ENCODE results near the gene SLC22A3.

Gene SLC22A3

GRCh38 chr6:160408528-160408927, 60.4 kb downstream of the SLC22A3 start:
- no peak for DNase-seq
- 89% methylated on average over 2 of the region's 5 CpGs for WGBS
- H2BK120ac ChIP-seq (ENCODE audit: low read depth, low read length), result no peak overlapping the region
- no peak overlapping the region for H4K8ac ChIP-seq (ENCODE audit: low read length)
- H2BK5ac ChIP-seq (ENCODE audit: low read depth, low read length, poor library complexity, severe bottlenecking), result no peak overlapping the region
- H3K4me3 ChIP-seq (ENCODE audit: insufficient read depth in 1 of 2, low read depth in 1 of 2, low read length in 2 of 2), result no peak overlapping the region
- H3K4me1 ChIP-seq (ENCODE audit: control insufficient read depth, insufficient read depth, low read depth, low read length), result no peaks in the 10 kb centered on the region
- H3K36me3 ChIP-seq (ENCODE audit: control insufficient read depth in 1 of 2, insufficient read depth in 2 of 2, low read depth in 1 of 2, low read length in 2 of 2), result no peaks in the 10 kb centered on the region
- H3K27ac ChIP-seq (ENCODE audit: low read length, poor library complexity, severe bottlenecking), result no peak overlapping the region
- no peaks in the 10 kb centered on the region for H3K27me3 ChIP-seq (ENCODE audit: control insufficient read depth in 1 of 2, insufficient read depth in 1 of 2, low read length in 2 of 2)
- no peaks in the 10 kb centered on the region for H3K79me1 ChIP-seq (replicated peaks; ENCODE audit: low read length, poor library complexity, severe bottlenecking)
- H3K4me2 ChIP-seq (ENCODE audit: low read length, poor library complexity, severe bottlenecking), result no peak overlapping the region
- no peak overlapping the region for H3K18ac ChIP-seq (ENCODE audit: low read depth in 1 of 2, low read length in 2 of 2)
- no peak overlapping the region for H2BK15ac ChIP-seq (ENCODE audit: low read depth, poor library complexity, severe bottlenecking)
- no peak overlapping the region for H3K4ac ChIP-seq (ENCODE audit: low read depth in 1 of 2, low read length in 2 of 2)
- H3K9ac ChIP-seq (ENCODE audit: low read length), result no peak overlapping the region
- H2AFZ ChIP-seq (ENCODE audit: low read depth, low read length), result no peak overlapping the region
- no peaks in the 10 kb centered on the region for H3K9me3 ChIP-seq (ENCODE audit: control insufficient read depth, low read length)
- H2BK12ac ChIP-seq (ENCODE audit: low read length in 2 of 2), result no peak overlapping the region
- no peak overlapping the region for H2AK5ac ChIP-seq (ENCODE audit: low read length, severe bottlenecking)
- no peak overlapping the region for H4K91ac ChIP-seq (ENCODE audit: low read length)
- no peak overlapping the region for H3K23ac ChIP-seq (ENCODE audit: low read length in 2 of 2)
- no peak overlapping the region for H3K14ac ChIP-seq (ENCODE audit: low read length in 2 of 2)

GRCh38 chr6:160412993-160413392, 64.8 kb downstream of the SLC22A3 start:
- H2BK120ac ChIP-seq (ENCODE audit: low read depth, low read length), result no peak overlapping the region
- H3K18ac ChIP-seq (ENCODE audit: low read depth in 1 of 2, low read length in 2 of 2), result no peak overlapping the region
- no peak overlapping the region for H3K23ac ChIP-seq (ENCODE audit: low read length in 2 of 2)
- H3K27ac ChIP-seq (ENCODE audit: low read length, poor library complexity, severe bottlenecking), result no peak overlapping the region
- no peaks in the 10 kb centered on the region for H3K36me3 ChIP-seq (ENCODE audit: control insufficient read depth in 1 of 2, insufficient read depth in 2 of 2, low read depth in 1 of 2, low read length in 2 of 2)
- no peak overlapping the region for H3K4me2 ChIP-seq (ENCODE audit: low read length, poor library complexity, severe bottlenecking)
- no peak overlapping the region for H2BK15ac ChIP-seq (ENCODE audit: low read depth, poor library complexity, severe bottlenecking)
- WGBS, result 100% methylated on average over 1 of the region's 2 CpGs
- H3K79me1 ChIP-seq (replicated peaks; ENCODE audit: low read length, poor library complexity, severe bottlenecking), result no peaks in the 10 kb centered on the region
- no peak overlapping the region for H2BK12ac ChIP-seq (ENCODE audit: low read length in 2 of 2)
- H2BK5ac ChIP-seq (ENCODE audit: low read depth, low read length, poor library complexity, severe bottlenecking), result no peak overlapping the region
- no peak overlapping the region for H3K9ac ChIP-seq (ENCODE audit: low read length)
- H3K14ac ChIP-seq (ENCODE audit: low read length in 2 of 2), result no peak overlapping the region
- H2AFZ ChIP-seq (ENCODE audit: low read depth, low read length), result no peak overlapping the region
- no peak overlapping the region for H3K4ac ChIP-seq (ENCODE audit: low read depth in 1 of 2, low read length in 2 of 2)
- no peak overlapping the region for H2AK5ac ChIP-seq (ENCODE audit: low read length, severe bottlenecking)
- no peak for DNase-seq
- H3K4me3 ChIP-seq (ENCODE audit: insufficient read depth in 1 of 2, low read depth in 1 of 2, low read length in 2 of 2), result no peak overlapping the region
- no peaks in the 10 kb centered on the region for H3K27me3 ChIP-seq (ENCODE audit: control insufficient read depth in 1 of 2, insufficient read depth in 1 of 2, low read length in 2 of 2)
- no peak overlapping the region for H4K8ac ChIP-seq (ENCODE audit: low read length)
- H3K9me3 ChIP-seq (ENCODE audit: control insufficient read depth, low read length), result no peaks in the 10 kb centered on the region
- no peak overlapping the region for H4K91ac ChIP-seq (ENCODE audit: low read length)
- H3K4me1 ChIP-seq (ENCODE audit: control insufficient read depth, insufficient read depth, low read depth, low read length), result no peaks in the 10 kb centered on the region

GRCh38 chr6:160417146-160417545, 69.0 kb downstream of the SLC22A3 start:
- Histone ChIP-seq H2BK5ac (ENCODE audit: low read depth, low read length, poor library complexity, severe bottlenecking) (no peak overlapping the region), H4K8ac (ENCODE audit: low read length) (no peak overlapping the region), H3K4me1 (ENCODE audit: control insufficient read depth, insufficient read depth, low read depth, low read length) (no peaks in the 10 kb centered on the region), H3K23ac (ENCODE audit: low read length in 2 of 2) (no peak overlapping the region), H3K27me3 (ENCODE audit: control insufficient read depth in 1 of 2, insufficient read depth in 1 of 2, low read length in 2 of 2) (no peaks in the 10 kb centered on the region), H4K91ac (ENCODE audit: low read length) (no peak overlapping the region), H2AK5ac (ENCODE audit: low read length, severe bottlenecking) (no peak overlapping the region), H3K18ac (ENCODE audit: low read depth in 1 of 2, low read length in 2 of 2) (no peak overlapping the region), H2BK120ac (ENCODE audit: low read depth, low read length) (no peak overlapping the region), H3K36me3 (ENCODE audit: control insufficient read depth in 1 of 2, insufficient read depth in 2 of 2, low read depth in 1 of 2, low read length in 2 of 2) (no peaks in the 10 kb centered on the region), H2BK15ac (ENCODE audit: low read depth, poor library complexity, severe bottlenecking) (no peak overlapping the region), H3K9ac (ENCODE audit: low read length) (no peak overlapping the region), H2AFZ (ENCODE audit: low read depth, low read length) (no peak overlapping the region), H3K79me1 (replicated peaks; ENCODE audit: low read length, poor library complexity, severe bottlenecking) (no peaks in the 10 kb centered on the region), H3K4me2 (ENCODE audit: low read length, poor library complexity, severe bottlenecking) (no peak overlapping the region), H3K14ac (ENCODE audit: low read length in 2 of 2) (no peak overlapping the region), H3K27ac (ENCODE audit: low read length, poor library complexity, severe bottlenecking) (no peak overlapping the region), H3K4me3 (ENCODE audit: insufficient read depth in 1 of 2, low read depth in 1 of 2, low read length in 2 of 2) (no peak overlapping the region), H3K9me3 (ENCODE audit: control insufficient read depth, low read length) (no peaks in the 10 kb centered on the region), H3K4ac (ENCODE audit: low read depth in 1 of 2, low read length in 2 of 2) (no peak overlapping the region), H2BK12ac (ENCODE audit: low read length in 2 of 2) (no peak overlapping the region)
- no peak for DNase-seq
- whole genome bisulfite sequencing, result 91% methylated on average over 1 of the region's 1 CpG

- H3K14ac ChIP-seq (ENCODE audit: low read length in 2 of 2), result no peak overlapping the region
- no peak overlapping the region for H3K18ac ChIP-seq (ENCODE audit: low read depth in 1 of 2, low read length in 2 of 2)
- H3K27me3 ChIP-seq (ENCODE audit: control insufficient read depth in 1 of 2, insufficient read depth in 1 of 2, low read length in 2 of 2), result no peaks in the 10 kb centered on the region
- no peaks in the 10 kb centered on the region for H3K4me1 ChIP-seq (ENCODE audit: control insufficient read depth, insufficient read depth, low read depth, low read length)
- no peak overlapping the region for H3K4ac ChIP-seq (ENCODE audit: low read depth in 1 of 2, low read length in 2 of 2)
- H3K79me1 ChIP-seq (replicated peaks; ENCODE audit: low read length, poor library complexity, severe bottlenecking), result no peaks in the 10 kb centered on the region
- H3K9me3 ChIP-seq (ENCODE audit: control insufficient read depth, low read length), result no peaks in the 10 kb centered on the region
- no peak overlapping the region for H3K9ac ChIP-seq (ENCODE audit: low read length)
- no peak overlapping the region for H3K23ac ChIP-seq (ENCODE audit: low read length in 2 of 2)
- H4K91ac ChIP-seq (ENCODE audit: low read length), result no peak overlapping the region
- no peak overlapping the region for H3K4me2 ChIP-seq (ENCODE audit: low read length, poor library complexity, severe bottlenecking)
- H3K27ac ChIP-seq (ENCODE audit: low read length, poor library complexity, severe bottlenecking), result no peak overlapping the region
- no peak overlapping the region for H2BK120ac ChIP-seq (ENCODE audit: low read depth, low read length)
- DNase-seq, result no peak
- H4K8ac ChIP-seq (ENCODE audit: low read length), result no peak overlapping the region
- H2BK5ac ChIP-seq (ENCODE audit: low read depth, low read length, poor library complexity, severe bottlenecking), result no peak overlapping the region
- H3K36me3 ChIP-seq (ENCODE audit: control insufficient read depth in 1 of 2, insufficient read depth in 2 of 2, low read depth in 1 of 2, low read length in 2 of 2), result no peaks in the 10 kb centered on the region
- no peak overlapping the region for H2BK12ac ChIP-seq (ENCODE audit: low read length in 2 of 2)
- no peak overlapping the region for H2AK5ac ChIP-seq (ENCODE audit: low read length, severe bottlenecking)
- no peak overlapping the region for H2BK15ac ChIP-seq (ENCODE audit: low read depth, poor library complexity, severe bottlenecking)
- no peak overlapping the region for H3K4me3 ChIP-seq (ENCODE audit: insufficient read depth in 1 of 2, low read depth in 1 of 2, low read length in 2 of 2)
- no peak overlapping the region for H2AFZ ChIP-seq (ENCODE audit: low read depth, low read length)
Observed at GRCh38 chr6:160417550-160417949, 69.4 kb downstream of the SLC22A3 start.
